ENCODE data around the gene TAMALIN.

GRCh38 chr12:52022841-52023181 is 16.1 kb downstream of the TAMALIN start:
- no peak for TF ChIP-seq CTCF (IDR thresholded peaks at IDR 0.05; ENCODE audit: poor library complexity, severe bottlenecking)
- no peak for TF ChIP-seq EP300 (conservative IDR thresholded peaks at IDR 0.05; ENCODE audit: poor library complexity, severe bottlenecking)
- TF ChIP-seq SMC3 (conservative IDR thresholded peaks at IDR 0.05; ENCODE audit: poor library complexity): no peak
- TF ChIP-seq POLR2AphosphoS5 (IDR thresholded peaks at IDR 0.05): no peak
- TF ChIP-seq RAD21 (conservative IDR thresholded peaks at IDR 0.05): no peak

All from neural cell (in vitro differentiated cells).